PC-9 (cell line): Measurements from ENCODE around the gene LIX1. TPM values are rescaled to one million over a fixed set of nuclear protein-coding genes. Genes with fewer than 3 reads are reported as not detected.

Experiments
- BruUV-seq: library from RNA; stranded (reverse); fragments of 400-500 nt; replicated peaks from 2 replicates; lab custom pipeline; 2021; lab: Mats Ljungman, UMichigan
- CTCF ChIA-PET: fragments of 300-600 bp; sonication (Branson Sonifier 250); formaldehyde crosslinking; loops from one replicate; lab custom pipeline; 2022; ENCODE audit warnings: antibody characterized with exemption; lab: Charles Lee
- POLR2A ChIA-PET: fragments of 300-600 bp; sonication (Branson Sonifier 250); formaldehyde crosslinking; loops from one replicate; lab custom pipeline; 2022; ENCODE audit warnings: antibody characterized with exemption; ENCODE audit not compliant: unreplicated experiment; lab: Charles Lee
- DNase-seq, 2 experiments: peaks; one replicate each; pipeline versions ENCODE4 v3.0.0 to v3.0.0-alpha.2; 2015 to 2022; ENCODE audit warnings: mixed read lengths in 1 of 2
- H2AFZ ChIP-seq: fragments of 200-600 bp; sonication (generic); 2 replicates; pipeline ENCODE4 v1.8.1; 2017; ENCODE audit warnings: antibody characterized with exemption
- H3F3A ChIP-seq: fragments of 200-600 bp; sonication (generic); 2 replicates; pipeline ENCODE4 v1.8.1; 2017; ENCODE audit warnings: antibody characterized with exemption, mild to moderate bottlenecking, low read depth; ENCODE audit not compliant: insufficient read depth
- H3K27ac ChIP-seq: fragments of 200-600 bp; sonication (generic); 2 replicates; pipeline ENCODE4 v1.6.1; 2016; ENCODE audit warnings: mixed run types
- H3K27me3 ChIP-seq: fragments of 200-600 bp; sonication (generic); 2 replicates; pipeline ENCODE4 v1.6.1; 2016; ENCODE audit warnings: low read depth, mixed run types; ENCODE audit not compliant: insufficient read depth
- H3K36me3 ChIP-seq: fragments of 200-600 bp; sonication (generic); 2 replicates; pipeline ENCODE4 v1.6.1; 2016; ENCODE audit warnings: low read depth, mixed run types
- H3K4me1 ChIP-seq: fragments of 200-600 bp; sonication (generic); replicated peaks from 2 replicates; pipeline ENCODE4 v1.6.1; 2016; ENCODE audit warnings: mixed run types; ENCODE audit not compliant: insufficient read depth
- H3K4me2 ChIP-seq: fragments of 200-600 bp; sonication (generic); 2 replicates; pipeline ENCODE4 v1.6.1; 2017; ENCODE audit warnings: mixed run types
- H3K4me3 ChIP-seq: fragments of 200-600 bp; sonication (generic); 2 replicates; pipeline ENCODE4 v1.6.1; 2016; ENCODE audit warnings: mixed run types
- H3K79me2 ChIP-seq: fragments of 200-600 bp; sonication (generic); 2 replicates; pipeline ENCODE4 v1.6.1; 2017; ENCODE audit warnings: low read depth, mixed run types
- H3K9me2 ChIP-seq: fragments of 200-600 bp; sonication (generic); 2 replicates; pipeline ENCODE4 v1.8.1; 2017; ENCODE audit warnings: mild to moderate bottlenecking; ENCODE audit not compliant: insufficient read depth
- H3K9me3 ChIP-seq: fragments of 200-600 bp; sonication (generic); 2 replicates; pipeline ENCODE4 v1.8.1; 2016; ENCODE audit warnings: low read depth; ENCODE audit not compliant: insufficient read depth
- H4K20me1 ChIP-seq: fragments of 200-600 bp; sonication (generic); 2 replicates; pipeline ENCODE4 v1.8.1; 2017; ENCODE audit not compliant: insufficient read depth
- EZH2 ChIP-seq: fragments of 200-600 bp; sonication (generic); IDR thresholded peaks from 2 replicates; pipeline ENCODE4 v1.8.0; 2017; ENCODE audit warnings: antibody characterized with exemption, low read depth
- intact Hi-C: fragments of 100-400 bp; cut with micrococcal nuclease; formaldehyde crosslinking; loops from one replicate; pipeline ENCODE4 v1.10.0; 2022; ENCODE audit not compliant: unreplicated experiment
- total RNA-seq: library from RNA; stranded (reverse); gene quantifications from 2 replicates; pipeline ENCODE4 v1.2.3, GENCODE V29; 2021
- TF ChIP-seq, protein P1 (sequence below): fragments of 200-600 bp; sonication (generic); conservative IDR thresholded peaks from 2 replicates; pipeline ENCODE4 v1.6.1; 2017; ENCODE audit warnings: mixed run types, antibody characterized with exemption, mild to moderate bottlenecking, moderate library complexity

LIX1 gene
- total RNA-seq, 1 experiment from 2014 or later, result not detected

DNA sequence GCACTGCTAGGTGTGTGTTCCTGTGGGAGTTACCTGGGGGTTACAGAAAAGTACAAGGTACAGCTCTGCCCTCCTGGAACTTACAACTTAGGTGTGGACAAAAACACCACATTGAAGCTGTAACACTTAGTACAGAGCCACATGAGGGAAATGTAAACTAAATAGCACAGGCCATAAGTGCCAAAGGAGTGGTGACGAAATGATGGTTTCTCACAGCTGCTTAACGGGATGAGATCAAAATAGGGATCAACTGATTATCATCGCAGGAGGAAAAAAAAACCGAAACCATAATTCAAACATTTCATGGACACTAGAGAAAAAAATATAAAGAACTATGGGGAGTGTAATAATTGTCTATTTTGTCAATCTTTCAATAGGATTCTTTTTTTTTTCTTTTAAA lies 5.9 kb downstream of the LIX1 start:
- Histone ChIP-seq H3K9me2 (0 out of 2 replicates have a peak, but pooled peaks cover 5% of the 10 kb centered on the region), H3K9me3 (no peaks in the 10 kb centered on the region), H3F3A (no peaks in the 10 kb centered on the region), H3K27ac (no peak overlapping the region), H3K79me2 (no peaks in the 10 kb centered on the region), H4K20me1 (no peaks in the 10 kb centered on the region), H3K4me3 (no peak overlapping the region), H3K4me2 (no peak overlapping the region), H2AFZ (no peak overlapping the region), H3K4me1 (no peaks in the 10 kb centered on the region), H3K36me3 (no peaks in the 10 kb centered on the region), H3K27me3 (no peaks in the 10 kb centered on the region)
- CTCF ChIA-PET, result no interaction called here
- intact Hi-C loops, result no loop called here
- no TSS peak for BruUV-seq
- no peak for TF ChIP-seq EZH2
- TF ChIP-seq, protein P1, sequence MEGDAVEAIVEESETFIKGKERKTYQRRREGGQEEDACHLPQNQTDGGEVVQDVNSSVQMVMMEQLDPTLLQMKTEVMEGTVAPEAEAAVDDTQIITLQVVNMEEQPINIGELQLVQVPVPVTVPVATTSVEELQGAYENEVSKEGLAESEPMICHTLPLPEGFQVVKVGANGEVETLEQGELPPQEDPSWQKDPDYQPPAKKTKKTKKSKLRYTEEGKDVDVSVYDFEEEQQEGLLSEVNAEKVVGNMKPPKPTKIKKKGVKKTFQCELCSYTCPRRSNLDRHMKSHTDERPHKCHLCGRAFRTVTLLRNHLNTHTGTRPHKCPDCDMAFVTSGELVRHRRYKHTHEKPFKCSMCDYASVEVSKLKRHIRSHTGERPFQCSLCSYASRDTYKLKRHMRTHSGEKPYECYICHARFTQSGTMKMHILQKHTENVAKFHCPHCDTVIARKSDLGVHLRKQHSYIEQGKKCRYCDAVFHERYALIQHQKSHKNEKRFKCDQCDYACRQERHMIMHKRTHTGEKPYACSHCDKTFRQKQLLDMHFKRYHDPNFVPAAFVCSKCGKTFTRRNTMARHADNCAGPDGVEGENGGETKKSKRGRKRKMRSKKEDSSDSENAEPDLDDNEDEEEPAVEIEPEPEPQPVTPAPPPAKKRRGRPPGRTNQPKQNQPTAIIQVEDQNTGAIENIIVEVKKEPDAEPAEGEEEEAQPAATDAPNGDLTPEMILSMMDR, result no peak
- POLR2A ChIA-PET, result no interaction called here
- DNase-seq, result no peak

DNA sequence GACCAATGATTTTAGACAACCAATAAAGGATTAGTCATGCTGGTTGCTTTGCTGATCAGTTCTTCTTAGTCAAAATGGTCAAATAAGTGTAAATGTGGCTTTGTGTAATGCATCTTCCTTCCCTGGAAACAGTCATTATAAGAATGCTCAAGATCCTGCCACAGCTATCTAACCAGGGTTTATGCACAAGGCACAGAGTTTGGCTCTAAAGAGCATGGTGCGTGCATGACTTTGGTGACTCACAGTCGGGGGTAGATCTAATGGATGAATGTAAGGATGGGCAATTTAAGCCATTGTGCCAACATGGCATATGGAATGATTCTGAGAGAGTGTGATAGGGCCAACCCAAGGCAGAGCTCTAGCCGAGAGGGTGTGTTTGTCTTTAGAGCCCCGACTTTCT lies 6.5 kb downstream of the LIX1 start:
- no peaks in the 10 kb centered on the region for H3K36me3 ChIP-seq
- no peaks in the 10 kb centered on the region for H4K20me1 ChIP-seq
- no peak for DNase-seq
- no peaks in the 10 kb centered on the region for H3F3A ChIP-seq
- POLR2A ChIA-PET, result no interaction called here
- 0 out of 2 replicates have a peak, but pooled peaks cover 5% of the 10 kb centered on the region for H3K9me2 ChIP-seq
- CTCF ChIA-PET, result no interaction called here
- no peak overlapping the region for H3K4me3 ChIP-seq
- TF ChIP-seq EZH2, result no peak
- TF ChIP-seq, protein P1, result no peak
- no peak overlapping the region for H3K4me2 ChIP-seq
- BruUV-seq, result no TSS peak
- no peak overlapping the region for H2AFZ ChIP-seq
- no peaks in the 10 kb centered on the region for H3K27me3 ChIP-seq
- H3K27ac ChIP-seq, result no peak overlapping the region
- intact Hi-C loops, result no loop called here
- no peaks in the 10 kb centered on the region for H3K4me1 ChIP-seq
- no peaks in the 10 kb centered on the region for H3K79me2 ChIP-seq
- no peaks in the 10 kb centered on the region for H3K9me3 ChIP-seq

DNA sequence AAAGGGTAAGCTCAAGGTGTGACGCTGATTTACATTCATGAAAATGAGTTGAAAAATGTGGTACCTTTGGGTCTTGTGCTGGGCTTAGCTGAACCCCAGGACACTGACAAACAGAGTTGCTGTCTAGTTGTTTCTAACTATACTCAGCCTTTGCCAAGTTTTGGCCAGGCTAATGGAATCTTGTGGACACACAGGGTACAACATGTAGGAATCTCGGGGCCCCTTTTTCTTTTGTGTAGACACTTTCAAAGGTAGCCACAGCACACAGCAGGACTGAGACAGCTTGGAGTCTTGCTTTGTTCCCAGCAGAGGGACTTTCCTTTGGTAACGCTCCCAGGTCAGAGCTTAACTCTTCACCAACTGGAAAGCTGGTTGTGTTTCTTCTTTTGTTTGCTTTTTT lies 7.8 kb downstream of the LIX1 start:
- Histone ChIP-seq H3K4me2 (no peak overlapping the region), H3K9me2 (peaks cover 5% of the 10 kb centered on the region; the same call in 1 of the 2 replicates), H3K4me1 (no peaks in the 10 kb centered on the region), H3K27ac (no peak overlapping the region), H2AFZ (no peak overlapping the region), H3K9me3 (no peaks in the 10 kb centered on the region), H3K36me3 (no peaks in the 10 kb centered on the region), H3K79me2 (no peaks in the 10 kb centered on the region), H3K4me3 (no peak overlapping the region), H4K20me1 (no peaks in the 10 kb centered on the region), H3K27me3 (no peaks in the 10 kb centered on the region), H3F3A (no peaks in the 10 kb centered on the region)
- BruUV-seq, result no TSS peak
- ChIA-PET CTCF (no interaction called here), POLR2A (no interaction called here)
- no peak for DNase-seq
- TF ChIP-seq EZH2, result no peak
- TF ChIP-seq, protein P1, result no peak
- intact Hi-C loops, result no loop called here
